K562 (cell line): ENCODE measurements around the gene RHOV. TPM values are rescaled to one million over a fixed set of nuclear protein-coding genes. Genes with fewer than 3 reads are reported as not detected.

Experiments used
- ARID2 ChIP-seq: fragments of 450-650 bp; IDR thresholded peaks from 2 replicates; pipeline ENCODE4 v1.6.1; 2017; ENCODE audit warnings: antibody characterized with exemption, mild to moderate bottlenecking
- HIVEP1 ChIP-seq: fragments of 250-450 bp; sonication (Bioruptor Pico); IDR thresholded peaks from 2 replicates; pipeline ENCODE4 v1.4.0; 2020; ENCODE audit warnings: mild to moderate bottlenecking
- HNRNPL ChIP-seq: fragments of 200-400 bp; formaldehyde crosslinking; IDR thresholded peaks from 2 replicates; pipeline ENCODE4 v1.6.1; 2017; ENCODE audit warnings: low read depth, mild to moderate bottlenecking, low read length
- KLF13 ChIP-seq: fragments of 450-650 bp; IDR thresholded peaks from 2 replicates; pipeline ENCODE4 v1.6.1; 2016; ENCODE audit warnings: missing genetic modification characterization, low read depth, mild to moderate bottlenecking, missing compliant biosample characterization, moderate library complexity, borderline replicate concordance
- NFATC3 ChIP-seq: fragments of 450-650 bp; IDR thresholded peaks from 2 replicates; pipeline ENCODE4 v1.6.1; 2017; ENCODE audit warnings: mild to moderate bottlenecking
- POLR2G ChIP-seq: fragments of 200-400 bp; formaldehyde crosslinking; IDR thresholded peaks from 2 replicates; pipeline ENCODE4 v1.6.1; 2017; ENCODE audit warnings: low read depth, mild to moderate bottlenecking, antibody characterized with exemption, low read length, moderate library complexity
- REST ChIP-seq, 2 experiments: fragments of 450-650 bp; formaldehyde crosslinking in 1 of 2; IDR thresholded peaks; 2 replicates each; pipeline versions ENCODE4 v1.4.0 to v1.6.1; 2014 to 2020; ENCODE audit warnings: mild to moderate bottlenecking in 2 of 2, borderline replicate concordance in 1 of 2, low read depth in 1 of 2
- THAP12 ChIP-seq: fragments of 250-450 bp; sonication (Bioruptor Pico); IDR thresholded peaks from 2 replicates; pipeline ENCODE4 v1.9.0; 2021; ENCODE audit warnings: mild to moderate bottlenecking, inconsistent platforms
- ZNF354B ChIP-seq: fragments of 250-450 bp; sonication (Bioruptor Pico); IDR thresholded peaks from 2 replicates; pipeline ENCODE4 v1.4.0; 2020
- ZNF609 ChIP-seq: sonication (generic); formaldehyde crosslinking; IDR thresholded peaks from 2 replicates; pipeline ENCODE4 v1.8.1; 2023; ENCODE audit warnings: missing genetic modification reagents, mild to moderate bottlenecking, borderline replicate concordance
- ZNF785 ChIP-seq: fragments of 250-450 bp; sonication (Bioruptor Pico); IDR thresholded peaks from 2 replicates; pipeline ENCODE4 v1.4.0; 2020; ENCODE audit warnings: mild to moderate bottlenecking
- polyA plus RNA-seq, 8 experiments: library from polyadenylated mRNA; depleted of rRNA in 4 of 8; stranded (reverse) in 5 of 8; unstranded in 3 of 8; fragments of >200 nt; fragmentation: Nextera tagmentation in 2 of 8; fragmentation: Illumina TruSeq in 1 of 8; extraction: Ambion mirVana in 2 of 8; extraction: Trizol in 1 of 8; gene quantifications; 2 replicates each; pipeline versions ENCODE4 v1.2.1 to v1.2.3, GENCODE V29; 2011 to 2014; ENCODE audit warnings: inconsistent platforms in 1 of 8, missing spikeins in 1 of 8
- total RNA-seq, 7 experiments: library from RNA; depleted of rRNA in 6 of 7; stranded (reverse); fragments of >200 nt in 6 of 7; fragmentation: Illumina TruSeq in 2 of 7; extraction: Trizol in 2 of 7; gene quantifications; 2 replicates each; pipeline versions ENCODE4 v1.2.1 to v1.2.3, GENCODE V29; 2011 to 2021; ENCODE audit warnings: low replicate concordance in 1 of 7

RHOV gene
- total and polyA plus RNA-seq, 9 of the 15 experiments (the other 6 are each of a cell fraction or from before 2014, with no cell fraction given): 0.08 to 2.0 (median 1.1) TPM

- TF ChIP-seq REST (IDR thresholded peaks at IDR 0.05; ENCODE audit: borderline replicate concordance) (no peak), REST (CRISPR knock-in tag; IDR thresholded peaks at IDR 0.05; ENCODE audit: low read depth) (no peak), POLR2G (peak; percentile 64; the same call in 1 of the 2 replicates), ZNF609 (CRISPR knock-in tag) (no peak), ZNF785 (CRISPR knock-in tag) (no peak), NFATC3 (no peak), HIVEP1 (no peak), HNRNPL (0 out of 2 replicates have a peak, but pooled peaks have one; percentile 11), ZNF354B (CRISPR knock-in tag) (no peak), KLF13 (tag) (no peak), ARID2 (no peak), THAP12 (CRISPR knock-in tag) (0 out of 2 replicates have a peak, but pooled peaks have one; percentile 10)
Measured at GRCh38 chr15:40843885-40844695, 29.9 kb downstream of the RHOV start, which contains the start of gene SPINT1 (continued).
